GM13977 (cell line): ENCODE measurements around the gene SGK2.

Experiments
- DNase-seq: peaks from one replicate; pipeline ENCODE4 v3.0.0; 2012; ENCODE audit warnings: low spot score
- in situ Hi-C: fragments of 300-500 bp; cut with MboI; formaldehyde crosslinking; loops from one replicate; pipeline ENCODE4 v1.12.0; 2022; ENCODE audit warnings: low sequenced_read_pairs, low pct_unique_long_range_greater_than_20kb, mixed read lengths, inconsistent platforms; ENCODE audit not compliant: unreplicated experiment
- TF ChIP-seq, protein P1 (sequence below): IDR thresholded peaks from 2 replicates; pipeline ENCODE4 v1.5.1; 2012; ENCODE audit warnings: mild to moderate bottlenecking, control low read depth; ENCODE audit not compliant: insufficient read depth; ENCODE audit errors: extremely low read depth, missing control alignments

Gene SGK2

GRCh38 chr20:43631598-43631997 is 72.8 kb downstream of the SGK2 start:
- DNase-seq: no peak
- in situ Hi-C loops: no loop called here
- TF ChIP-seq, protein P1, sequence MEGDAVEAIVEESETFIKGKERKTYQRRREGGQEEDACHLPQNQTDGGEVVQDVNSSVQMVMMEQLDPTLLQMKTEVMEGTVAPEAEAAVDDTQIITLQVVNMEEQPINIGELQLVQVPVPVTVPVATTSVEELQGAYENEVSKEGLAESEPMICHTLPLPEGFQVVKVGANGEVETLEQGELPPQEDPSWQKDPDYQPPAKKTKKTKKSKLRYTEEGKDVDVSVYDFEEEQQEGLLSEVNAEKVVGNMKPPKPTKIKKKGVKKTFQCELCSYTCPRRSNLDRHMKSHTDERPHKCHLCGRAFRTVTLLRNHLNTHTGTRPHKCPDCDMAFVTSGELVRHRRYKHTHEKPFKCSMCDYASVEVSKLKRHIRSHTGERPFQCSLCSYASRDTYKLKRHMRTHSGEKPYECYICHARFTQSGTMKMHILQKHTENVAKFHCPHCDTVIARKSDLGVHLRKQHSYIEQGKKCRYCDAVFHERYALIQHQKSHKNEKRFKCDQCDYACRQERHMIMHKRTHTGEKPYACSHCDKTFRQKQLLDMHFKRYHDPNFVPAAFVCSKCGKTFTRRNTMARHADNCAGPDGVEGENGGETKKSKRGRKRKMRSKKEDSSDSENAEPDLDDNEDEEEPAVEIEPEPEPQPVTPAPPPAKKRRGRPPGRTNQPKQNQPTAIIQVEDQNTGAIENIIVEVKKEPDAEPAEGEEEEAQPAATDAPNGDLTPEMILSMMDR: no peak
